ENCODE results near the gene PFN4.
"Not testable (repeated sequence)": the region's sequence is repeated elsewhere in the genome, so short reads cannot be mapped to it uniquely, and the experiment has no call there.

The PFN4 gene

GRCh38 chr2:24115057-24115456, 8.1 kb downstream of the PFN4 start:
- in situ Hi-C loops (cut with MboI; ENCODE audit: low sequenced_read_pairs), result no loop called here

DNA sequence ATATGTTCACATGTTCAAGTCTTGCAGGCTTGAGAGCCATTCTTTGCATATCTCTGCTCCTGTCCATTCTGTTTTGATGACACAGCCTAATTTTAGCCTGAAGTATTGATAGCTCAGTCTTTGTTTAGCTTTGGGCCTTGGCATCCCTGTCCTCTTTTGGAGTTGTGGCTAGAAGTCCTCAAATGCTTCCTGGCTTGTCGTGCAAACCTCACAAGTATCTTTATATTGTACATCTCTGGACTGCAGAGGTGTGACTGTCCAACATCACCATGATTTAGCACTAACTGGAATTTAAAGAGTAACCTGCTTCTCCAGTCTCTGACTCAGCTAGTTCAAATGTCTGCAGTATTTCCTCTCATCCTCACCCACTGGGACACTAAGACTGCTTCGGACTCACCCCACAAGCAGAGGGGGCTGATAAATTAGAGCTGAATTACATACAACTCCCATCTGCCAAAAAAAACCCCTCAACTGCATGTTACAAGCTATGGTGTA, 11.7 kb downstream of the PFN4 start:
- in situ Hi-C loops (cut with MboI; ENCODE audit: low sequenced_read_pairs), result no loop called here

- in situ Hi-C loops (cut with MboI; ENCODE audit: low sequenced_read_pairs), result no loop called here
Observed at GRCh38 chr2:24110660-24111303, 12.4 kb downstream of the PFN4 start.

DNA sequence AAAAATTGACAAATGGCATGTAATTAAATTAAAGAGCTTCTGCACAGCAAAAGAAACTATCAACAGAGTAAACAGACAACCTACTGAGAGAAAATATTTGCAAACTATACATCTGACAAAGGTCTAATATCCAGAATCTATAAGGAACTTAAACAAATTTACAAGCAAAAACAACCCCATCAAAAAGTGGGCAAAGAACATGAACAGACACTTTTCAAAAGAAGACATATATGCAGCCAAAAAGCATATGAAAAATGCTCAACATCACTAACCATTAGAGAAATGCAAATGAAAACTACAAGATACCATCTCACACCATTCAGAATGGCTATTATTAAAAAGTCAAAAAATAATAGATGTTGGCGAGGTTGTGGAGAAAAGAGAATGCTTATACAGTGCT, 13.7 kb downstream of the PFN4 start:
- in situ Hi-C loops (cut with MboI; ENCODE audit: low sequenced_read_pairs), result not testable (repeated sequence)

GRCh38 chr2:24107336-24107735, 15.8 kb downstream of the PFN4 start:
- in situ Hi-C loops (cut with MboI; ENCODE audit: low sequenced_read_pairs), result no loop called here

DNA sequence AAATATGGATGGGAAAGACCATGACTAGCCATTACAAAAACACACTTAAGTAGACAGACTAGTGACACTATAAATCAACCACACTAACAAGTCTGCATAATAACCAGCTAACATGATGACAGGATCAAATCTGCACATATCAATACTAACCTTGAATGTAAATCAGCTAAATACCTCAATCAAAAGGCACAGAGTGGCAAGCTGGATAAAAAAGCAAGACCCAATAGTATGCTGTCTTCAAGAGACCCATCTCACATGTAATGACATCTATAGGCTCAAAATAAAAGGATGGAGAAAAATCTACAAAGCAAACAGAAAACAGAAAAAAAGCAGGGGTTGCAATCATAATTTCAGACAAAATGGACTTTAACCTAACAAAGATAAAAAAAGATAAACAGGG, 16.3 kb downstream of the PFN4 start:
- in situ Hi-C loops (cut with MboI; ENCODE audit: low sequenced_read_pairs), result no loop called here

GRCh38 chr2:24105816-24106215, 17.3 kb downstream of the PFN4 start:
- in situ Hi-C loops (cut with MboI; ENCODE audit: low sequenced_read_pairs), result no loop called here

- in situ Hi-C loops (cut with MboI; ENCODE audit: low sequenced_read_pairs), result no loop called here
Observed at GRCh38 chr2:24104906-24105305, 18.2 kb downstream of the PFN4 start.

DNA sequence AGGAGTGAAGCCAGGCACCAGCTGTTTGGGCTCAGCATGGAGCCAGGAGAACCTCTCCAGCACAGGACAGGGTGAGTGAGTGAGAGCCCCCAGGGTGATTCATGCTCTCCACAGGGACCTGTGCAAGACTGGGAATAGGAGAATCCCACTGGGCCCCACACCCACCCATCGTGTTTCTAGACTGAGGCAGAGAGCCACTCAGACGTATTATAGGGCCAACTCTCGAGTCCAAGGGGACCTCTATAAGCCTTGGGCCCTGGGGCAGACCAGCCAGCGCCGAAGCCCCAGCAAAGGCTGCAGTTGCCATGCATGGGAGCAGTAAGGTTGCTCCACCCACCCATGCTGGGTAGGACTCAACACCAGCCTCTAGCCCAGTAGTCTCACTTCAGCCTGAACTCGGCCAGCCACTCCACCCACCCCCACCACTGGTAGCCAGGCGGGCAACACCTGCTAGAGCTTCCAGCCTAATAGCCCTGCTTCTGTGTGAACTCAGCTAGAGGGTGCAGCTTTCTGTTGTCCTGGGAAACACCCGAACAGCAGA, 19.0 kb downstream of the PFN4 start:
- in situ Hi-C loops (cut with MboI; ENCODE audit: low sequenced_read_pairs), result no loop called here

- in situ Hi-C loops (cut with MboI; ENCODE audit: low sequenced_read_pairs), result no loop called here
Observed at GRCh38 chr2:24102677-24103076, 20.5 kb downstream of the PFN4 start.

GRCh38 chr2:24101992-24102391, 21.1 kb downstream of the PFN4 start:
- in situ Hi-C loops (cut with MboI; ENCODE audit: low sequenced_read_pairs), result no loop called here

DNA sequence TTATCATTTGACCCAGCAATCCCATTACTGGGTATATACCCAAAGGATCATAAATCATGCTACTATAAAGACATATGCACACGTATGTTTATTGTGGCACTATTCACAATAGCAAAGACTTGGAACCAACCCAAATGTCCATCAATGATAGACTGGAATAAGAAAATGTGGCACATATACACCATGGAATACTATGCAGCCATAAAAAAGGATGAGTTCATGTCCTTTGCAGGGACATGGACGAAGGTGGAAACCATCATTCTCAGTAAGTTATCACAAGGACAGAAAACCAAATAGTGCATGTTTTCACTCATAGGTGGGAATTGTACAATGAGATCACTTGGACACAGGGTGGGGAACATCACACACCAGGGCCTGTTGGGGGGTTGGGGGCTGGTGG, 22.4 kb downstream of the PFN4 start:
- in situ Hi-C loops (cut with MboI; ENCODE audit: low sequenced_read_pairs), result not testable (repeated sequence)

DNA sequence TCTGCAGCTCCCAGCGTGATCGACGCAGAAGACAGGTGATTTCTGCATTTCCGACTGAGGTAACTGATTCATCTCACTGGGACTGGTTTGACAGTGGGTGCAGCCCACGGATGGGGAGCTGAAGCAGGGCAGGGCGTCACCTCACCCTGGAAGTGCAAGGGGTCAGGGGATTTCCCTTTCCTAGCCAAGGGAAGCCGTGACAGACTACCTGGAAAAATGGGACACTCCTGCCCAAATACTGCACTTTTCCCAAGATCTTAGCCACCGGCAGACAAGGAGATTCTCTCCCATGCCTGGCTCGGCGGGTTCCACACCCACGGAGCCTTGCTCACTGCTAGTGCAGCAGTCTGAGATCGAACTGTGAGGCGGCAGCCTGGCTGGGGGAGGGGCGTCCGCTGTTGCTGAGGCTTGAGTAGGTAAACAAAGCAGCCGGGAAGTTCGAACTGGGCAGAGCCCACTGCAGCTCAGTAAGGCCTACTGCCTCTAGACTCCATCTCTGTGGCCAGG, 27.9 kb downstream of the PFN4 start:
- in situ Hi-C loops (cut with MboI; ENCODE audit: low sequenced_read_pairs), result not testable (repeated sequence)

- in situ Hi-C loops (cut with MboI; ENCODE audit: low sequenced_read_pairs), result not testable (repeated sequence)
Observed at GRCh38 chr2:24093270-24093669, 29.9 kb downstream of the PFN4 start.

DNA sequence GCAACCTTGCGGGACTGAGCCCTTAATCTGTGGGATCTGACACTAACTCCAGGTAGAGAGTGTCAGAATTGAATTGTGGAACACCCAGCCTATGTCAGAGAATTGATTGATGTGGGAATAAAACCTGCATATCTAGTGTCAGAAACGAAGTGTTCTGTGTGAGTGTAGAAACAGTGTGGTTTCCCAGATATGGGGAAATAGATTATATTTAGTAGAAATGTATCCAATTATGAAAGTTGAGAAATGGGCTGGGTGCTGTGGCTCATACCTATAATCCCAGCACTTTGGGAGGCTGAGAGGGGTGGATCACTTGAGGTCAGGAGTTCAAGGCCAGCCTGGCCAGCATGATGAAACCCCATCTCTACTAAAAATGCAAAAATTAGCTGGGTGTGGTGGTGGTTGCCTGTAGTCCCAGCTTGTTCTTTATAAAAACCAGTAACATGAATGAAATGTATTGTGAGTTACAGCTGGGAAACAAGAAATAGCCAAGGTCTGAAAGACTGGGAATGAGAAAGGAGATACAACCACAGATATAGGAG, 34.2 kb downstream of the PFN4 start:
- in situ Hi-C loops (cut with MboI; ENCODE audit: low sequenced_read_pairs), result no loop called here

GRCh38 chr2:24087032-24087431, 36.1 kb downstream of the PFN4 start:
- in situ Hi-C loops (cut with MboI; ENCODE audit: low sequenced_read_pairs), result no loop called here

GRCh38 chr2:24086241-24086640, 36.9 kb downstream of the PFN4 start:
- in situ Hi-C loops (cut with MboI; ENCODE audit: low sequenced_read_pairs), result no loop called here

- in situ Hi-C loops (cut with MboI; ENCODE audit: low sequenced_read_pairs), result no loop called here
Observed at GRCh38 chr2:24085200-24085489, 38.0 kb downstream of the PFN4 start.

GRCh38 chr2:24084386-24085199, 38.5 kb downstream of the PFN4 start, which contains the start of gene TP53I3:
Gene TP53I3, minus strand, starts transcription at chr2:24084834. Its CDS starts 508 bp downstream, at chr2:24084326.
- in situ Hi-C loops (cut with MboI; ENCODE audit: low sequenced_read_pairs), result no loop called here

DNA sequence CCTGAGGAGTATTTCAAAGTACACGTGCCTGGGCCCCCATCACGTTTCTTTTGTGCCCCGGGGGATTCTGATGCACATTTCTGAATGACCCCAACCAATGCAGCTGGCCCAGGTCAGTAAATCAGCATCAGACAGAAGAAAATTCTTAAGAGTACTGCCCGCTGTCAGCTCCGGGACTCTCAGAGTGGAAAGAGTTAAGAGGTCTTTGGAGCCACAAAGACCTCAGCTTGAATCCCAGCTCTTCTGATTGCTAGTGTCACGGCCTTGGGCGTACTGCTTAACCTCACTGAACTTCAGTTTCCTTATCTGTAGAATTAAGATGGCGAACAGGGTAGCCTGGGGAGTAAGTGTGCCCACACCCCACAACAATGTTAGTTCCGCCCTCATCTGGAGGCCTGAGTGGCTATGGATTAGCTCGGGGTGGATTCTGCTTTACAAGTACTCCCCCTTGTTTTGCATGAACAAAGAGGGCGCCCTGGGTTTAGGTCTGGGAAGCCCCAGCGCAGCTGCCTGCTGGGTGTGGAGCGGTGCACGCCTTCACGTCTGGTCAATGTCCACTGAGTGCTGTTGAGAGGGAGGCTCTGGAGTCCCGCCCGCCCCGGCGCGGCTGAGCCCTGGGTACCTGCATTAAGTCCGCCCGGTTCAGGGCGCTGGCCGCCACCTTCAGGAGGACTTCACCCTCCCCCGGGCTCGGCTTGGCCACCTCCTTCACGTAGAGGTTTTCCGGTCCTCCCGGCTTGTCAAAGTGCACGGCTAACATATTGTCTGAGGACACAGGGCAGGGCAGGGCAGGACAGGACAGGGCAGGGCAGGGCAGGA, 39.4 kb downstream of the PFN4 start:
- in situ Hi-C loops (cut with MboI; ENCODE audit: low sequenced_read_pairs), result no loop called here

Data from HL-60/S4 (cell line).